ENCODE data around the gene SERPINE3. TPM values are rescaled to one million over a fixed set of nuclear protein-coding genes. Genes with fewer than 3 reads are reported as not detected.

SERPINE3 gene
- total and polyA plus RNA-seq, 3 experiments from 2014 or later: not detected

DNA sequence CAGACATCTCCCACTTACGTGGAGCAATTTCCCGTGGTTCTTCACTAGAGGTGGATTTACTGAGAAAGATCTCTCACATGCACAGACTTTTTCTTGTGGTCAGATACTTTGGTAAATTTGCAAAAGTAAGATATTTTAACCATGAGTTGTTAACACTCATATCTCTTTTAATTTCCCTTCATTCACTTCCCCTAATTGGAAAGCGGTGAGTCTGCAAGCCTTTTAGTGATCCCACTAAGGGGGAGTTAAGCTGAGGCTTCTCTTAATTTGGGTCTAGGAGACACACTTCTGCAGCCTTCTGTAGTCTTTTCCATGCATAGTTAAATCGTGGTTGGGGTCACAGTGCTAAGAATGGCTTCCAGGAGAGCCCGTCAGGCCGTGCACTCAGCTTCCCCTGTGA, 30.7 kb upstream of the SERPINE3 start:
- POLR2A ChIA-PET: no interaction called here
- Mint-ChIP-seq H3K4me1 (no peaks in the 10 kb centered on the region), H3K4me3 (no peak overlapping the region), H3K27ac (no peak overlapping the region), H3K36me3 (no peaks in the 10 kb centered on the region), H3K9me3 (no peaks in the 10 kb centered on the region), H3K27me3 (peaks cover 11 to 20% of the 10 kb centered on the region in 2 donors)
- no peak for DNase-seq
- H3K9me3 ChIP-seq (ENCODE audit: low read length): no peaks in the 10 kb centered on the region
- H3K4me1 ChIP-seq (ENCODE audit: insufficient read depth, low read length): no peaks in the 10 kb centered on the region
- no peaks in the 10 kb centered on the region for H3K36me3 ChIP-seq (ENCODE audit: insufficient read depth, low read length)
- CTCF ChIA-PET: interaction anchor here (2.4 kb wide), 1 partner anchor 23 kb away, joined by 7 read pairs; no protein-coding TSS in a partner anchor
- H3K27me3 ChIP-seq (ENCODE audit: insufficient read depth, low read length, poor library complexity, severe bottlenecking): no peaks in the 10 kb centered on the region
- no peak overlapping the region for H3K27ac ChIP-seq (ENCODE audit: low read depth, low read length)
- no peak overlapping the region for H3K4me3 ChIP-seq (ENCODE audit: low read length)

DNA sequence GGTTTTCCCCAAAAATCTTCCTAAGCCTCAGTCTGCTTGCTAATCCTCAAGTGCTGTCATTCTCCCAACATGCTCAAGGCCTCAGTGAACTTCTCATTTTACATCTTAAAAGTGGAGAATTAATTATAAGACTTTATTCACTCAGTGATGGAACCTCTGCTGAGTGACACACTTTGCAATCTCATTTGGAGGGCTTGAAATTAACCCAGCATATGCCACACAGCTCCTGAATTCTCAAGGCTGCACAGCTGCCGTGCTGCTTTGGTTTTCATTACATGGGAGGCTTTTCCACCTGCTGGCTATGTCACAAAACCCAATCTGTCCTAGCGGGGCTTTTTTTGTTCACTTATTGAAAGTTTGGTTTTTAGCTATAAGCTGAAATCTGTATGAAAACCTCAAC, 28.3 kb upstream of the SERPINE3 start:
- Histone ChIP-seq H3K4me1 (ENCODE audit: insufficient read depth, low read length) (no peaks in the 10 kb centered on the region), H3K27me3 (ENCODE audit: insufficient read depth, low read length, poor library complexity, severe bottlenecking) (no peaks in the 10 kb centered on the region), H3K36me3 (ENCODE audit: insufficient read depth, low read length) (no peaks in the 10 kb centered on the region), H3K27ac (ENCODE audit: low read depth, low read length) (no peak overlapping the region), H3K4me3 (ENCODE audit: low read length) (no peak overlapping the region), H3K9me3 (ENCODE audit: low read length) (no peaks in the 10 kb centered on the region)
- H3K27ac Mint-ChIP-seq: no peak overlapping the region
- CTCF ChIA-PET: no interaction called here
- H3K36me3 Mint-ChIP-seq: no peaks in the 10 kb centered on the region
- peaks cover 11 to 24% of the 10 kb centered on the region in 2 donors for H3K27me3 Mint-ChIP-seq
- no peak for DNase-seq
- POLR2A ChIA-PET: no interaction called here
- H3K9me3 Mint-ChIP-seq: no peaks in the 10 kb centered on the region
- H3K4me3 Mint-ChIP-seq: no peak overlapping the region
- H3K4me1 Mint-ChIP-seq: no peaks in the 10 kb centered on the region

DNA sequence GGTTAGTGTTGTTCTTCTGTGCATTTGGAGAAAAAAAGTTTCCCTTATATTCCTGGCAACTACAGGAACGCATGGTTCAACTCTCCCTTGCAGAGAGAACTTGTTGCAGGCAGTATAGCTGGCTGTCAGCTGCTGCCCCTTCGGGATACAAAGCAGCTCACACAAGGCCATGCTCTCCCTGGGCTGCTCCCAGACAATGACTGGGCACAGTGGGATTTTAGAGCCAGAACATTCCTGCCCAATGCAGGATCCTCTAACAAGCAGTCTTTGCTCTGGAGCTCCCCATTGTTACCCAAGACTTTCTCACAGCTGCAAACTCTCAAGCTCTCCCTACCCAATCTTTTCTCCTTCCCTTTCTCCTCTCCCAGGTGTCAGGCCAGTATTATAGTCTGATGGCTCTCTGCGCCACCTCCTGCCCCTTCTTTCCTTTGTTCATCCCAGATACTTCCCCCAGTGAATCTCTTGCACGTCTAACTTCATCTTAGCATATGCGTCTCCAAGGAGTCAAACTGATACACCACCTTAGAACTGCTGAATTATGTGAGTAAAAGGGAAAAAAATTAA, 27.5 kb upstream of the SERPINE3 start:
- no peaks in the 10 kb centered on the region for H3K9me3 ChIP-seq (ENCODE audit: low read length)
- DNase-seq: no peak

DNA sequence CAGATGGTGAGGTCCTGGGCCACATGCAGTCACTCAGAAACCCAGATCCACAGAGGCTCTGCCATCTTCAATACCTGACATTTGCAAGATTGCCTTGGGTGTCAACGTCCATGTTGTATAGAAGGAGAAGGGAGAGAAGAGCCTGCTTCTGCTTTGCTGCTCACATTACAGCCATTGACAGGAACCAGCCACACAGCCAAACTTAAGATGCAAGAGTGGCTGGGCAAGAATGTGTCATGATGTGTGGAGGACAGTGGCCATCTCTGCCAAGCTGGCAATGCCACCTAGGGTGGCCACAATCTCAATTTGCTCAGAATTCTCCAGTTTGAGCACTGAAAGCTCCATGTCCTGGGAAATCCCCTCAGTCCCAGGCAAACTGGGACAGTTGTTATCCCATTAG, 25.9 kb upstream of the SERPINE3 start:
- Histone ChIP-seq H3K27ac (ENCODE audit: low read depth, low read length) (no peak overlapping the region), H3K4me1 (ENCODE audit: insufficient read depth, low read length) (no peaks in the 10 kb centered on the region), H3K9me3 (ENCODE audit: low read length) (no peaks in the 10 kb centered on the region), H3K4me3 (ENCODE audit: low read length) (no peak overlapping the region), H3K27me3 (ENCODE audit: insufficient read depth, low read length, poor library complexity, severe bottlenecking) (no peaks in the 10 kb centered on the region), H3K36me3 (ENCODE audit: insufficient read depth, low read length) (no peaks in the 10 kb centered on the region)
- Mint-ChIP-seq H3K4me1 (no peaks in the 10 kb centered on the region), H3K9me3 (no peaks in the 10 kb centered on the region), H3K27ac (no peak overlapping the region), H3K36me3 (no peaks in the 10 kb centered on the region), H3K27me3 (peaks cover 10 to 22% of the 10 kb centered on the region in 2 donors), H3K4me3 (no peak overlapping the region)
- no peak for DNase-seq
- ChIA-PET POLR2A (no interaction called here), CTCF (no interaction called here)

More for the DNA sequence above, 27.5 kb upstream of the SERPINE3 start:
- ChIA-PET CTCF (no interaction called here), POLR2A (no interaction called here)
- Mint-ChIP-seq H3K4me1 (no peaks in the 10 kb centered on the region), H3K36me3 (no peaks in the 10 kb centered on the region), H3K9me3 (no peaks in the 10 kb centered on the region), H3K27ac (no peak overlapping the region), H3K27me3 (peaks cover 9 to 24% of the 10 kb centered on the region in 2 donors), H3K4me3 (no peak overlapping the region)
- Histone ChIP-seq H3K4me1 (ENCODE audit: insufficient read depth, low read length) (no peaks in the 10 kb centered on the region), H3K27ac (ENCODE audit: low read depth, low read length) (no peak overlapping the region), H3K27me3 (ENCODE audit: insufficient read depth, low read length, poor library complexity, severe bottlenecking) (no peaks in the 10 kb centered on the region), H3K4me3 (ENCODE audit: low read length) (no peak overlapping the region), H3K36me3 (ENCODE audit: insufficient read depth, low read length) (no peaks in the 10 kb centered on the region)

DNA sequence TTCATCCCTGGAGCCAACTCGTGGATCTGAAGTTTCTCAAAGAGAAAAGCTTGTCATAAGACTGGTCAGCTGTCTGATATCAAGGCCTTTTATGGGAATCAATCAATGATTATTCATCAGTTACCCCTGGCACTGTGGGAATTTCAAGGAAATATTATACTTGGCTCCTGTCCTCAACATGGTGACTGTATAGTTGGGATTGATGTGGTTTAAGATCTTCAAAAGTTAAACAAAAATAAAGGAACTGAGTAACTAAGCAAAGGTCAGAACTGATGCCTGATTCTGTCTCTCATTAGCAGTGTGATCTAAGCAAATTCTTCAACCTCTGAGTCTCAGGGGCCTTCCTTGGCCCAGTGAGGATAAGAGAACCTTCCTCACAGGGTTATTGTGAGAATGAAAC, 22.2 kb upstream of the SERPINE3 start:
- H3K9me3 Mint-ChIP-seq: no peaks in the 10 kb centered on the region
- ChIA-PET POLR2A (no interaction called here), CTCF (interaction anchor here (1.3 kb wide), 1 partner anchor 31 kb away, joined by 4 read pairs; no protein-coding TSS in a partner anchor)
- H3K27me3 Mint-ChIP-seq: peaks cover 7 to 9% of the 10 kb centered on the region in 2 donors
- H3K27ac Mint-ChIP-seq: no peak overlapping the region
- Histone ChIP-seq H3K9me3 (ENCODE audit: low read length) (no peaks in the 10 kb centered on the region), H3K4me1 (ENCODE audit: insufficient read depth, low read length) (no peaks in the 10 kb centered on the region), H3K36me3 (ENCODE audit: insufficient read depth, low read length) (no peaks in the 10 kb centered on the region), H3K27me3 (ENCODE audit: insufficient read depth, low read length, poor library complexity, severe bottlenecking) (no peaks in the 10 kb centered on the region), H3K27ac (ENCODE audit: low read depth, low read length) (no peak overlapping the region), H3K4me3 (ENCODE audit: low read length) (no peak overlapping the region)
- no peak overlapping the region for H3K4me3 Mint-ChIP-seq
- DNase-seq: no peak
- H3K36me3 Mint-ChIP-seq: no peaks in the 10 kb centered on the region
- no peaks in the 10 kb centered on the region for H3K4me1 Mint-ChIP-seq

DNA sequence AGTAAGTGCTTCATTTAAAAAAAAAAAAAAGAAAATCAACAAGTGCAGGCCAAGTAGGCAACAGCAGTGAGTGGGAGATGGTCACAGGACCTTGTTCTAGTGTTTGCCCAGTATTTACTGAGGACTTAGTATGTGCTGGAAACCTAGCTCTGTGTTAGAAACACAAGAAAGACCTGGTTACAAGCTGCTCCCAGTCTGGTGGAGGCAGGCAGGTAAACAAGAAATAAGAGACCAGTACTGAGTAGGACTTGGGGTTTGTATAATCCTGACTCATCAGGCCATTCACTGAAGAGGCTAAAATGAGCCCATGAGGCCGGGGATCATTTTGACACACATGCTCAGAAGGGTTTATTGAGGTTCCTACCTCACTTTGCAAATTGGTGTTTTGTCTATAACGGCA, 21.5 kb upstream of the SERPINE3 start:
- H3K36me3 ChIP-seq (ENCODE audit: insufficient read depth, low read length): no peaks in the 10 kb centered on the region
- H3K4me1 Mint-ChIP-seq: no peaks in the 10 kb centered on the region
- ChIA-PET CTCF (interaction anchor here (1.3 kb wide), 1 partner anchor 32 kb away, joined by 4 read pairs; no protein-coding TSS in a partner anchor), POLR2A (no interaction called here)
- H3K27me3 Mint-ChIP-seq: peaks cover 6 to 7% of the 10 kb centered on the region in 2 donors
- H3K9me3 ChIP-seq (ENCODE audit: low read length): no peaks in the 10 kb centered on the region
- H3K27me3 ChIP-seq (ENCODE audit: insufficient read depth, low read length, poor library complexity, severe bottlenecking): no peaks in the 10 kb centered on the region
- no peak overlapping the region for H3K4me3 Mint-ChIP-seq
- no peaks in the 10 kb centered on the region for H3K4me1 ChIP-seq (ENCODE audit: insufficient read depth, low read length)
- no peaks in the 10 kb centered on the region for H3K36me3 Mint-ChIP-seq
- no peak overlapping the region for H3K27ac Mint-ChIP-seq
- H3K9me3 Mint-ChIP-seq: no peaks in the 10 kb centered on the region
- H3K4me3 ChIP-seq (ENCODE audit: low read length): no peak overlapping the region
- no peak for DNase-seq
- H3K27ac ChIP-seq (ENCODE audit: low read depth, low read length): no peak overlapping the region

DNA sequence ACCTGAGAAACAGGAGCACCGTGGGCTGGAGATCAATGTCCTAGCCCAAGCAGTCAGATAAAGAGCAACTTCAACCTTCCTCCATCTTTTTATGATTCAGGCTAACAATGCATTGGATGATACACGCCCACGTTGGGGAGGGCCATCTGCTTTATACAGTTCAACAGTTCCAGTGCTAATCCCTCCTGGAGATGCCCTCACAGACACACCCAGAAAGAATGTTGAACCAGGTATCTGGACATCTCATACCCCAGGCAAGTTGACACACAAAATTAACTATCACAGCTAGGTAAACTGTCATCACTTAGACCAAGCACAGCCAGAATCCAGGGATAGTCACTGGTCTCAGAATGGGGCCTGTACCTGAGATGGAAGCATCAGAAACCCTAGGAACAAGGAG, 20.6 kb upstream of the SERPINE3 start:
- Histone ChIP-seq H3K4me3 (ENCODE audit: low read length) (no peak overlapping the region), H3K27ac (ENCODE audit: low read depth, low read length) (no peak overlapping the region), H3K4me1 (ENCODE audit: insufficient read depth, low read length) (no peaks in the 10 kb centered on the region), H3K9me3 (ENCODE audit: low read length) (no peaks in the 10 kb centered on the region), H3K36me3 (ENCODE audit: insufficient read depth, low read length) (no peaks in the 10 kb centered on the region), H3K27me3 (ENCODE audit: insufficient read depth, low read length, poor library complexity, severe bottlenecking) (no peaks in the 10 kb centered on the region)
- H3K4me1 Mint-ChIP-seq: no peaks in the 10 kb centered on the region
- POLR2A ChIA-PET: no interaction called here
- DNase-seq: no peak
- H3K27ac Mint-ChIP-seq: no peak overlapping the region
- no peaks in the 10 kb centered on the region for H3K36me3 Mint-ChIP-seq
- no peak overlapping the region for H3K4me3 Mint-ChIP-seq
- CTCF ChIA-PET: no interaction called here
- H3K27me3 Mint-ChIP-seq: peaks cover 4% of the 10 kb centered on the region in 2 donors
- H3K9me3 Mint-ChIP-seq: no peaks in the 10 kb centered on the region

DNA sequence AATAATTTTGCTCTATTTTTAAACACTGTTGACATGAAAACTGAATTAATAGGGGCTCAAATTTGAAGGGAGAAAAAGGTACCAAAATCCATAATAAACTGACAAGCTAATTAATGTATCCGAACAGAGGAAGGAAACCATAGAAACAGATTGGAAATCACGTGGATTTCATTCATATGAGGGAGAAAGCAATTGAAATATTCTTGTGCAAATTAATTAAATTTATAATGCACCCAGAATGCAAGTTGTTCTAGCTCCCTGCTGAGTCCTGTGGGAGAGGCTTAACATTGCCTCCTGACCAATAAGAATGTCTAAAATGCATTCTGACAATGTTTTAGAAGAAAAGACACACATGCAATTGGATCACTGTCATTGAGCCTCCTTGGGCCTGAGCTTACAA, 17.7 kb upstream of the SERPINE3 start:
- no peak overlapping the region for H3K4me3 ChIP-seq (ENCODE audit: low read length)
- H3K27ac ChIP-seq (ENCODE audit: low read depth, low read length): no peak overlapping the region
- ChIA-PET CTCF (no interaction called here), POLR2A (no interaction called here)
- H3K27ac Mint-ChIP-seq: no peak overlapping the region
- no peaks in the 10 kb centered on the region for H3K36me3 ChIP-seq (ENCODE audit: insufficient read depth, low read length)
- no peaks in the 10 kb centered on the region for H3K9me3 ChIP-seq (ENCODE audit: low read length)
- no peaks in the 10 kb centered on the region for H3K9me3 Mint-ChIP-seq
- no peaks in the 10 kb centered on the region for H3K36me3 Mint-ChIP-seq
- no peak for DNase-seq
- no peaks in the 10 kb centered on the region for H3K4me1 Mint-ChIP-seq
- no peak overlapping the region for H3K4me3 Mint-ChIP-seq
- H3K4me1 ChIP-seq (ENCODE audit: insufficient read depth, low read length): no peaks in the 10 kb centered on the region
- no peaks in the 10 kb centered on the region for H3K27me3 ChIP-seq (ENCODE audit: insufficient read depth, low read length, poor library complexity, severe bottlenecking)
- H3K27me3 Mint-ChIP-seq: peaks cover 0 to 1% of the 10 kb centered on the region in 2 donors

DNA sequence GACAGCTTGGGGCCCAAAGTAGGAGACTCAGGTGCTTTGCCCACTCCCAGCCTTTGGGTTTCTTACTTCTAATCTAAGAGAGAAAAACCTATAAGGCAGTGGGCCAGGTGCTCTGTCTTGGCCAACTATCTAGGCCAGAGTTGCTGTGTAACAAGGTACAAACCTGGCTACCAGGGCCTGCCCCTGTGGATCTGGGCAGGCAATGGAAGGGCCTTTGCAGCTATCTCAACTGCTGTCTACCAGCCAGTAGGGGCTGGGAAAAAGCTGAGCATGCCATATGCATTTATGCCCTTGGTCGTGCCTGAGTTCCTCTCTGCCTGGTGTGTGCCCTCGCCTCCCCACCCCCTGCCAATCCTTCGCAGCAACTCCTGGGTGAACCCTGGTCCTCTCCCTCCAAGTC, 16.7 kb upstream of the SERPINE3 start:
- CTCF ChIA-PET: no interaction called here
- POLR2A ChIA-PET: no interaction called here
- H3K27ac Mint-ChIP-seq: no peak overlapping the region

More for the DNA sequence above, 16.7 kb upstream of the SERPINE3 start:
- H3K27me3 Mint-ChIP-seq: peaks cover 0 to under 1% of the 10 kb centered on the region in 2 donors
- no peaks in the 10 kb centered on the region for H3K36me3 Mint-ChIP-seq
- Histone ChIP-seq H3K4me1 (ENCODE audit: insufficient read depth, low read length) (no peaks in the 10 kb centered on the region), H3K9me3 (ENCODE audit: low read length) (no peaks in the 10 kb centered on the region), H3K4me3 (ENCODE audit: low read length) (no peak overlapping the region), H3K36me3 (ENCODE audit: insufficient read depth, low read length) (no peaks in the 10 kb centered on the region), H3K27ac (ENCODE audit: low read depth, low read length) (no peak overlapping the region), H3K27me3 (ENCODE audit: insufficient read depth, low read length, poor library complexity, severe bottlenecking) (no peaks in the 10 kb centered on the region)
- no peak for DNase-seq
- H3K9me3 Mint-ChIP-seq: no peaks in the 10 kb centered on the region
- H3K4me1 Mint-ChIP-seq: no peaks in the 10 kb centered on the region
- no peak overlapping the region for H3K4me3 Mint-ChIP-seq
